IPS-NIHi7 (cell line): ENCODE results near the gene SMAD7.
A peak's percentile ranks its signal among the peaks of the same experiment; 100 is the strongest.

Experiments
- DNase-seq: peaks from one replicate; pipeline ENCODE4 v3.0.0; 2012; ENCODE audit warnings: mixed read lengths; ENCODE audit errors: extremely low spot score

Gene SMAD7

GRCh38 chr18:48950536-48951447, at the start of gene SMAD7:
TSS of gene SMAD7 (minus strand) at chr18:48950965. CDS start at chr18:48950424, 541 bp downstream.
- no peak for DNase-seq

- DNase-seq: no peak
Observed at GRCh38 chr18:48999569-48999968, 48.8 kb upstream of the SMAD7 start.

GRCh38 chr18:48997985-48998831, 47.4 kb upstream of the SMAD7 start:
- peak; percentile 86 for DNase-seq

GRCh38 chr18:48997681-48997984, 46.9 kb upstream of the SMAD7 start:
- DNase-seq: no peak

GRCh38 chr18:48996901-48997463, 46.2 kb upstream of the SMAD7 start:
- DNase-seq: no peak

GRCh38 chr18:48996041-48996440, 45.3 kb upstream of the SMAD7 start:
- DNase-seq: no peak

GRCh38 chr18:48994926-48995835, 44.4 kb upstream of the SMAD7 start:
- no peak for DNase-seq

- no peak for DNase-seq
Observed at GRCh38 chr18:48994044-48994651, 43.4 kb upstream of the SMAD7 start.

GRCh38 chr18:48993586-48993985, 42.8 kb upstream of the SMAD7 start:
- no peak for DNase-seq

- DNase-seq: no peak
Observed at GRCh38 chr18:48992791-48993555, 42.2 kb upstream of the SMAD7 start.

GRCh38 chr18:48992133-48992532, 41.4 kb upstream of the SMAD7 start:
- no peak for DNase-seq

GRCh38 chr18:48991676-48992075, 40.9 kb upstream of the SMAD7 start:
- no peak for DNase-seq

- DNase-seq: no peak
Observed at GRCh38 chr18:48991319-48991660, 40.5 kb upstream of the SMAD7 start.

GRCh38 chr18:48990481-48991318, 39.9 kb upstream of the SMAD7 start:
- no peak for DNase-seq

GRCh38 chr18:48989304-48990303, 38.8 kb upstream of the SMAD7 start:
- no peak for DNase-seq

GRCh38 chr18:48988508-48989303, 37.9 kb upstream of the SMAD7 start:
- no peak for DNase-seq

GRCh38 chr18:48987821-48988220, 37.1 kb upstream of the SMAD7 start:
- no peak for DNase-seq
